Vagina (tissue), 2 donors: ENCODE data around the gene OLFML2A.

ENCODE experiments used
- CTCF ChIP-seq, 3 experiments: fragments of 450-650 bp in 2 of 3; fragments of 200-600 bp in 1 of 3; sonication (generic) in 1 of 3; IDR thresholded peaks; one replicate each; pipeline ENCODE4 v1.5.1; 2017 to 2019; ENCODE audit warnings: antibody characterized with exemption in 3 of 3, mild to moderate bottlenecking in 2 of 3, moderate library complexity in 2 of 3
- POLR2A ChIP-seq, 2 donors: fragments of 450-650 bp; IDR thresholded peaks; one replicate each; pipeline ENCODE4 v1.6.1; 2017; ENCODE audit warnings: antibody characterized with exemption in 2 of 2, mild to moderate bottlenecking in 2 of 2, moderate library complexity in 2 of 2

GRCh38 chr9:124797343-124798103, 20.6 kb downstream of the OLFML2A start:
- TF ChIP-seq CTCF (IDR thresholded peaks at IDR 0.05) (no peak), POLR2A (IDR thresholded peaks at IDR 0.05) (no peak)
